Gastrocnemius medialis (tissue), 4 donors: ENCODE data around the gene DIP2C. TPM values are rescaled to one million over a fixed set of nuclear protein-coding genes. Genes with fewer than 3 reads are reported as not detected.

Source experiments
- ATAC-seq, 2 donors: fragments of 150-250 bp; one replicate each; pipeline ENCODE4 v1.9.1; 2016
- DNase-seq, 2 donors: peaks; one replicate each; pipeline ENCODE4 v3.0.0-alpha.2; 2019
- H3K27ac ChIP-seq, 4 donors: fragments of 200-600 bp; sonication (generic); 1 replicate in 1 of 4; 2 replicates in 3 of 4; pipeline ENCODE4 v1.5.1; 2016 to 2018; ENCODE audit warnings: mild to moderate bottlenecking in 2 of 4, moderate library complexity in 1 of 4
- H3K27me3 ChIP-seq, 3 donors: fragments of 200-600 bp; sonication (generic) in 2 of 3; 1 replicate in 1 of 3; 2 replicates in 2 of 3; pipeline versions ENCODE4 v1.5.1 to v1.6.0; 2016 to 2019; ENCODE audit warnings: mild to moderate bottlenecking in 1 of 3, moderate library complexity in 1 of 3
- H3K36me3 ChIP-seq, 2 donors: fragments of 200-600 bp; sonication (generic) in 1 of 2; one replicate each; pipeline ENCODE4 v1.5.1; 2017 to 2018
- H3K4me1 ChIP-seq, 2 donors: fragments of 200-600 bp; sonication (generic) in 1 of 2; one replicate each; pipeline ENCODE4 v1.5.1; 2016 to 2017; ENCODE audit warnings: mild to moderate bottlenecking in 2 of 2
- H3K4me3 ChIP-seq, 4 donors: fragments of 200-600 bp; sonication (generic) in 3 of 4; 1 replicate in 1 of 4; 2 replicates in 3 of 4; pipeline ENCODE4 v1.5.1; 2016 to 2019; ENCODE audit warnings: mild to moderate bottlenecking in 2 of 4
- H3K9me3 ChIP-seq, 3 donors: fragments of 200-600 bp; sonication (generic) in 2 of 3; 1 replicate in 1 of 3; 2 replicates in 2 of 3; pipeline ENCODE4 v1.5.1; 2016 to 2019
- POLR2A ChIP-seq, 2 donors: fragments of 450-650 bp; IDR thresholded peaks; one replicate each; pipeline ENCODE4 v1.6.1; 2017; ENCODE audit warnings: antibody characterized with exemption in 2 of 2, mild to moderate bottlenecking in 2 of 2, moderate library complexity in 2 of 2
- in situ Hi-C, 4 donors: fragments of 200-750 bp; cut with MboI; loops; one replicate each; pipeline versions ENCODE4 v1.15.0 to v1.8.0; 2017; ENCODE audit warnings: low sequenced_read_pairs in 4 of 4
- intact Hi-C: fragments of 100-400 bp; cut with DNase I; formaldehyde crosslinking; loops from one replicate; pipeline ENCODE4 v1.15.1; 2023; ENCODE audit warnings: low total_unique reads
- total RNA-seq, 4 donors: library from RNA; depleted of rRNA; stranded (reverse); fragments of >200 nt; gene quantifications; one replicate each; pipeline versions ENCODE4 v1.1.0 to v1.2.3, GENCODE V29; 2016
- TF ChIP-seq, protein P1 (sequence below), 5 experiments: fragments of 450-650 bp in 3 of 5; fragments of 200-600 bp in 2 of 5; sonication (generic) in 2 of 5; IDR thresholded peaks in 4 of 5; conservative IDR thresholded peaks in 1 of 5; 1 replicate in 4 of 5; 2 replicates in 1 of 5; pipeline ENCODE4 v1.5.1; 2016 to 2019; ENCODE audit warnings: antibody characterized with exemption in 5 of 5, mild to moderate bottlenecking in 3 of 5, moderate library complexity in 3 of 5

DIP2C gene
- total RNA-seq, 4 donors from 2014 or later: 19.1 to 60.0 (median 30.2) TPM

DNA sequence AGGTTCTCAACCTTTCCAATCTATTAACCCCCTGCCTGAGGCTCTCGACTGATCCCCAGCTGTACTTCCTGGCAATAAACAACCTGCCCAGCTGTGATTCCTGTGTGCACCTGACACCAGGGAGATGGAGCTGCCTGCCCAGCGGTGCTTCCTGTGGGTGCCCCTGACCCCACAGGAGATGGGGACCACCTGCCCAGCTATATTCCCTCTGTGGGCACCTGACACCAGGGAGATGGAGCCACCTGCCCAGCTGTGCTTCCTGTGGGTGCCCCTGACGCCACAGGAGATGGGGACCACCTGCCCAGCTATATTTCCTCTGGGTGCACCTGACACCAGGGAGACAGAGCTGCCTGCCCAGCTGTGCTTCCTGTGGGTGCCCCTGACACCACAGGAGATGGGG lies 184.0 kb downstream of the DIP2C start:
- TF ChIP-seq POLR2A (IDR thresholded peaks at IDR 0.05): no peak
- TF ChIP-seq, protein P1, sequence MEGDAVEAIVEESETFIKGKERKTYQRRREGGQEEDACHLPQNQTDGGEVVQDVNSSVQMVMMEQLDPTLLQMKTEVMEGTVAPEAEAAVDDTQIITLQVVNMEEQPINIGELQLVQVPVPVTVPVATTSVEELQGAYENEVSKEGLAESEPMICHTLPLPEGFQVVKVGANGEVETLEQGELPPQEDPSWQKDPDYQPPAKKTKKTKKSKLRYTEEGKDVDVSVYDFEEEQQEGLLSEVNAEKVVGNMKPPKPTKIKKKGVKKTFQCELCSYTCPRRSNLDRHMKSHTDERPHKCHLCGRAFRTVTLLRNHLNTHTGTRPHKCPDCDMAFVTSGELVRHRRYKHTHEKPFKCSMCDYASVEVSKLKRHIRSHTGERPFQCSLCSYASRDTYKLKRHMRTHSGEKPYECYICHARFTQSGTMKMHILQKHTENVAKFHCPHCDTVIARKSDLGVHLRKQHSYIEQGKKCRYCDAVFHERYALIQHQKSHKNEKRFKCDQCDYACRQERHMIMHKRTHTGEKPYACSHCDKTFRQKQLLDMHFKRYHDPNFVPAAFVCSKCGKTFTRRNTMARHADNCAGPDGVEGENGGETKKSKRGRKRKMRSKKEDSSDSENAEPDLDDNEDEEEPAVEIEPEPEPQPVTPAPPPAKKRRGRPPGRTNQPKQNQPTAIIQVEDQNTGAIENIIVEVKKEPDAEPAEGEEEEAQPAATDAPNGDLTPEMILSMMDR (IDR thresholded peaks at IDR 0.05 in 4 of 5, conservative IDR thresholded peaks at IDR 0.05 in 1 of 5): no peak
- Histone ChIP-seq H3K9me3 (no peaks in the 10 kb centered on the region), H3K27me3 (no peaks in the 10 kb centered on the region), H3K4me3 (no peak overlapping the region), H3K27ac (no peak overlapping the region), H3K4me1 (peaks cover 20 to 23% of the 10 kb centered on the region in 2 donors), H3K36me3 (no peaks in the 10 kb centered on the region)
- DNase-seq (no peak), ATAC-seq (no peak)
- intact Hi-C loops: no loop called here
- in situ Hi-C loops: loop anchor here (10.0 to 25.0 kb wide), 3 partner anchors 182 to 289 kb away; partner anchors contain the start of gene DIP2C (in 3 of the 4)

DNA sequence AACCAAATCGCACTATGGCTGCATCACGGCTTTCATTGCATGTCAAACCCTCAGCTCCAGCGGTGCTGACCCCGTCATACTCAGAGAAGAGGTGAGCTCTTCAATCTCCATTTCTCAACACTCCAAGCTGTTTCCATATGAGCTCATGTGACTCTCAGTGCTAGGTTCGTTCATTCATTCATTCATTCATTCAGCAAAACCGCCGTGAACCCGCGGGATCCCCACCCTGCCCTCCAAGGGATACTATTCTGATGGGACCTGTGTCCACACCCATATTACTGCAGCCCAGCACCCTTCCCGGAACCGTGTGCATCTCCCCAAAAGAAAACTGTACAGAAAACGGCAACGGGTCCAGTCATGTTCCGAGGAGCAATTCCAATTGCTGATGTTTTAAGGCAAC lies 184.7 kb downstream of the DIP2C start:
- peaks cover 18 to 22% of the 10 kb centered on the region in 2 donors for H3K4me1 ChIP-seq
- H3K4me3 ChIP-seq: no peak overlapping the region
- DNase-seq (no peak), ATAC-seq (no peak)
- no peaks in the 10 kb centered on the region for H3K36me3 ChIP-seq
- TF ChIP-seq POLR2A (IDR thresholded peaks at IDR 0.05): no peak
- TF ChIP-seq, protein P1 (IDR thresholded peaks at IDR 0.05 in 4 of 5, conservative IDR thresholded peaks at IDR 0.05 in 1 of 5): no peak
- H3K9me3 ChIP-seq: no peaks in the 10 kb centered on the region
- intact Hi-C loops: no loop called here
- no peak overlapping the region for H3K27ac ChIP-seq
- in situ Hi-C loops: loop anchor here (10.0 to 25.0 kb wide), 3 partner anchors 182 to 290 kb away; partner anchors contain the start of gene DIP2C (in 3 of the 4)
- no peaks in the 10 kb centered on the region for H3K27me3 ChIP-seq

DNA sequence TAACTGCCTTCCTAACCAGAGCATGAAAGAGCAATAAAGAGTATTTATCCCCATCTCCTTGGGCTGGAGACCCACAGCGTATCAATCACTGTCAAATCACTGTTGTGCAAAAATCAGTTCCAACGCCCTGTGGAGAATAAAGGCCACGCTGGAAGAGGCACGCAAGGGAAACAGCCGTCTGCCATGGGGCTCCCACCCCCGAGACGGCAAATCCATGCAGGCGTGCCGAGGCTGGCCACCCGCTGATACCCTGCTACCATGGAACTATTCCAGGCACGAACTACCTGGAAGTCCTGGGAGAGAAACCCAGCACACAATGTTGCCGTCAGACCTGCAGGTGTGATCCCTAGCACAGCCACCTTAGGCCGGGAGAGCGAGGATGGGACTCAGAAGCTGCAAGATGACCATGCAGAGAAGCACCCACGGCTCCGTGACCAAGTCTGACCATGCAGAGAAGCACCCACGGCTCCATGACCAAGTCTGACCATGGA lies 185.3 kb downstream of the DIP2C start:
- intact Hi-C loops: no loop called here
- no peak for ATAC-seq
- DNase-seq: no peak
- TF ChIP-seq POLR2A (IDR thresholded peaks at IDR 0.05): no peak
- TF ChIP-seq, protein P1 (IDR thresholded peaks at IDR 0.05 in 4 of 5, conservative IDR thresholded peaks at IDR 0.05 in 1 of 5): no peak
- peaks cover 18 to 28% of the 10 kb centered on the region in 2 donors for H3K4me1 ChIP-seq
- in situ Hi-C loops: loop anchor here (10.0 to 25.0 kb wide), 3 partner anchors 183 to 291 kb away; partner anchors contain the start of gene DIP2C (in 3 of the 4)
- no peaks in the 10 kb centered on the region for H3K36me3 ChIP-seq
- H3K4me3 ChIP-seq: no peak overlapping the region
- no peaks in the 10 kb centered on the region for H3K27me3 ChIP-seq
- no peak overlapping the region for H3K27ac ChIP-seq
- no peaks in the 10 kb centered on the region for H3K9me3 ChIP-seq

DNA sequence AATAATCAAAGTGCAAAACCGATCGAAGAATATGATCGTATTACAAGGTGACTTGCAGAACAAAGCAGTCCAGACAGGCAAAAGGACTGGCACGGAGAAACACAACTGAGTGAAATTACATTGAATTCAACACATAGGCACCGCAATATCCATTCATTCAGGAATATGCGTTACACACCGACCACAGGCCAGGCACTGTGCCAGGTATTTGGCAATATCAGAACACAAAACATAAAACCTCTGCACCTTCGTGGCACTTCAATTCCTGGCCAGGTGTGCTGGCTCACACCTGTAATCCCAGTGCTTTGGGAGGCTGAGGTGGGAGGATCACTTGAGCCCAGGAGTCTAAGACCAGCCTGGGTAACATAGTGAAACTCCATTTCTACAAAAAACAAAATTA lies 187.9 kb downstream of the DIP2C start:
- no peak for ATAC-seq
- no peak for DNase-seq
- intact Hi-C loops: no loop called here
- Histone ChIP-seq H3K36me3 (no peaks in the 10 kb centered on the region), H3K27me3 (no peaks in the 10 kb centered on the region), H3K4me3 (no peak overlapping the region), H3K4me1 (peaks cover 21 to 29% of the 10 kb centered on the region in 2 donors), H3K27ac (no peak overlapping the region), H3K9me3 (no peaks in the 10 kb centered on the region)
- TF ChIP-seq, protein P1 (IDR thresholded peaks at IDR 0.05 in 4 of 5, conservative IDR thresholded peaks at IDR 0.05 in 1 of 5): no peak
- TF ChIP-seq POLR2A (IDR thresholded peaks at IDR 0.05): no peak
- in situ Hi-C loops: loop anchor here (10.0 to 25.0 kb wide), 3 partner anchors 186 to 293 kb away; partner anchors contain the start of gene DIP2C (in 3 of the 4)
